Measurements from ENCODE around the gene PKNOX1.
"Not testable (repeated sequence)": the region's sequence is repeated elsewhere in the genome, so short reads cannot be mapped to it uniquely, and the experiment has no call there.

Gene PKNOX1

DNA sequence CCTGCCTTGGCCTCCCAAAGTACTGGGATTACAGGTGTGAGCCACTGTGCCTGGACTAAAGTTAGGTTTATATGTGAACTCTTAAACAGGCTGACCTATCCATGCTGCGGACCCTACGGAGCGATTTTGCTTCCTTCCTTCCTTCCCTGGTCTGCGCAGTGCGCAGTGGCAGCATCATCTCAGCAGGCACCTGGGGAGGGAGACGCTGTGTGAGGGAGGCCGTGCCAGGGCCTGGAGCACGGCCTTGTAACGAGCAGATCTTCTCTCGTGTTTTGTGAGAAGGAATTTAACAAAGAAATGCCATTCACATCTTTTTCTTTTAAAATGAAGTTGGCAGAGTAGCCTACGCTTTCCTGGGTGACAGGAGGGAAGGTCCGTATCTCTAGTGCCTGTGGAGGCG lies 45.8 kb downstream of the PKNOX1 start:
- no peak for DNase-seq (ENCODE audit: low read depth in 2 of 2)

DNA sequence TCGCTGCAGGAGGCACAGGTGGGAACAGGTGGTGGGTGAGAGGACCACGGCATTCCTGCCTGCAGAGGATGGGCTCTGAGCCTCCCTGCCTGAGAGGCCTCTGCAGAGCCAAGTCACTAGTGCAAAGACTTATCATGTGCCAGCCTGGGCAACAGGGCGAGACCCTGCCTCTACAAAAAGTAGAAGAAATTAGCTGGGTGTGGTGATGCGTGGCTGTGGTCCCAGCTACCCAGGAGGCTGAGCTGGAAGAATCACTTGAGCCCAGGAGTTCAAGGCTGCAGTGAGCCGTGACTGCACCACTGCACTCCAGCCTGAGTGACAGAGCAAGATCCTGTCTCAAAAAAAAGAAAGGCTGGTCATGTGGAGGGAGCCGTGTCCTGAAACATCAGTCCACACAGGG lies 46.4 kb downstream of the PKNOX1 start:
- DNase-seq (ENCODE audit: low read depth in 2 of 2), result no peak

DNA sequence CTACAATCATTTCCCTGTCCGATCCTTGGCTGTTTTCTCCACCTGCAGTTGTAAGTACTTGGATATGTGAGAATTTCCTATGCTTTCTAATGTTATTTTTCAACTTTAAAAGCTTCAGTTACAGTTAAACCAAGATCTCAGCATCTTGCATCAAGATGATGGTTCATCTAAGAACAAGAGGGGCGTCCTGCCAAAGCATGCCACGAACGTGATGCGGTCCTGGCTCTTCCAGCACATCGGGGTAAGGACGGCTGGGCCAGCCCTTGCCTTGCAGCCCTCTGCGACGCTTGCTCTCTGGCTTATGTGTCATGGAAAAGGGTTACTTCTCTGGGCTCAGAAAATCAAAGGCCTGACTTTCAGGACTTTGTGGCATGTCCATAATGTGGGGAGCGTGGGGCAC lies 46.8 kb downstream of the PKNOX1 start:
- DNase-seq (ENCODE audit: low read depth in 2 of 2), result no peak

DNA sequence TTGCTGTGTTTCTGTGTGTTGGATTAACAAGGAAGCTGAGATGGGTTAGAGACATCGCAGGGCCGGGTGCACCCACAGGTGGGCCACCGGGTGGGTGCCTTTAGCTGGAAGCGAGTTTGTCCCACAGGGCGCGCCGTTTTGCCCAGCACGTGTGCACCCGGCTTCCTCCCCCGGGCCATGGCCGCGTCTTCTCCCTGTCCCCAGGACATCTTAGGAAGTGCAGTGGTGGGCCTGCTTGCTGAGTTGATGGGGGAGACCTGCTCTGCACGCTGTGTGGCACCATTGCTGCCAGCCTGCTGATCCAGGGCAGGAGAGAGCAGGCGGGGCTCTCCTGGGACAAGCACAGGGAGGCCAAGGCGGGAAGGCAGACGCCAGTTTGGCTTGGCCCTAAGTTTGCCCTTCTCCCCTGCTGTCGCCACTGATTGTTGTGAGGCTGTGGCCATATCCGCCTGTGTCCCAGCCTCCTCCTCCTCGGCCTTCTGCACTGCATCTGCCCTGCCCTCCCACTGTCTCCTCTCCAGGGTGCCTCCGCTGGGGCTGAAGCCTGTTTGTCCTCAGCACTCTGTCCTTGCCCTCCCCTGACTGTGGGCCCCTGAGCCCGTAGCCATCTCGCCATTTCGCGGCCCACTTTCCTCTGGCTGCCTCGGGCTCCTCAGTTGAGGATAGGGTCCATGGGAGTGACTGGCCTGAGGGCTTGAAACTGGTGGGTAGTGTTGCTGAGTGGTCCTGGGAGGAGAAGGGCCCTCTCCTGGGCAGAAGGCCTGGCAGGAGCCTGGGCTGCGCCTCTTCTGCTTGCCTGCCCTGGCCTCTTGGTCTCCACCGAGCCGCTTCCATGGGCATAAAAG lies 47.6 kb downstream of the PKNOX1 start:
- no peak for DNase-seq (ENCODE audit: low read depth in 2 of 2)

DNA sequence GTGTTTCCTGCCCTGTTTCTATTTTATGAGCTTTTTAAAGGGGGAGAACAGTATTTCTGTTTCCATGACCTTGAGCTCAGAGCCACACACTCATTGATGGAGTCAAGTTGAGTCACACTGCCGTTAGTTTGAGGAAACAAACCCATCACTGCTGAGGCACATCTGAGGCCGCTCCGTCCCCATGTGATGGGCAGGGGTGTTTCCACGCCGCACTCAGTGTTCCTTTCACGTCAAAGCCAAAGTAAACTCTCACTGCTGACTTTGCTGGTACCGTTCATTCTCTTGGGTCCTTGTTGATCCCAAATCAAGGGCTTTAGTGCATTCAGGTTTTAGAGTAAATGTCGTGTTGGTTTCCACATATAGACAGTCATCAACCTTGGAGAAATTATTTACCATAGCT lies 48.8 kb downstream of the PKNOX1 start:
- no peak for DNase-seq (ENCODE audit: low read depth in 2 of 2)

DNA sequence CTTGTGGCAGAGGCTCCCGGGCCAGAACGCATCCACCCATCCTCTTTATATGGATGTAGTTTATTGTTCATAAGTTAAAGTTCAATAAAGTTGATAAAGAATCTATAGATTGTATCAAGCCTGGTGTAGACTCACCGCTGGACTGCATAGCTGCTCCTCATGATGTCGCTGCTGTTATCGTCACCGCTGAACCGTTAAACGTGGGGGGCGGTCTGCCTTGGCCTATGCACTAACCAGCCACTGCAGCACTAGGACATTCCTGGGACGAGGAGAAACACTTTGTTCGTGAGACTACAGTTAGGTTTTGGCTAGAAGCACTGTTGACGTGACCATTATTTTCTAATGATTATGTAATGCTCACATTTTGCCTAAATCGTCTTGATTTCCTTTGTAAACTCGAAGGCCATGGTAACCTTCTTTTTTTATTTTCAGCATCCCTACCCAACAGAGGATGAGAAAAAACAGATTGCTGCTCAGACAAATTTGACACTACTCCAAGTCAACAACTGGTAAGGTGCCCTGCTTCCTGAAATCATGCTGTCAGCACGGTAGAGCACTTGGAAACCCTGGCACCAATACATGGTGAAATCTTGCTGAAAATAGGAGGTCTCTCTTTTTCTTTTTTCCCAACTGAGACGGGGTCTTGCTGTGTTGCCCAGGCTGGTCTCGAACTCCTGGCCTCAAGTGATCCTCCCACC lies 50.2 kb downstream of the PKNOX1 start:
- no peak for DNase-seq (ENCODE audit: low read depth in 2 of 2)

DNA sequence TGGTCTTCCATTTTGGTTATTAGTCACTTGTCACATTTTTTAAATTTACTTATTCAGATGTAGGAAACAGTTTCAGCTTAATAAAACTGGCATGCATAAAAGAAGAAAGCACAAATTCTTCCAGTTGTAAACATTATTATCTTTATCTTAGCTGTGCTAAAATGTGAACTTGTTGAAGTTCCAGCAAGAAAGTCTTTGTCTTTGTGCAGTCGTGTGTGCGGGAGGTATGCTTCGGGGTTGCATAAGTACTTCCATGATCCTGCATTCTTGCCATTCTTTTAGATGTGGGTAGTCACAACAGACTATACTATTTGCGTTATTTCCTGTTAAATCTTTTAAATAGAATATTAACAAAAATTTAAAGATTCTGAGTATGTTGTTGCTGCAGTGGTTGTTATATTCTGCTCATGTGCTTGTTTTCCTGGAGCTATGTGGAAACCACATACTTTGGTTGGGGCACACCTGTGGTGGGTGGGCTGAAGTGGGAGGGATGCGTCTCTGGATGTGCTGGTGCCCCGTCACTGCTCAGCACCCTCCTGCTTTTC lies 51.3 kb downstream of the PKNOX1 start:
- DNase-seq (ENCODE audit: low read depth in 2 of 2), result no peak

DNA sequence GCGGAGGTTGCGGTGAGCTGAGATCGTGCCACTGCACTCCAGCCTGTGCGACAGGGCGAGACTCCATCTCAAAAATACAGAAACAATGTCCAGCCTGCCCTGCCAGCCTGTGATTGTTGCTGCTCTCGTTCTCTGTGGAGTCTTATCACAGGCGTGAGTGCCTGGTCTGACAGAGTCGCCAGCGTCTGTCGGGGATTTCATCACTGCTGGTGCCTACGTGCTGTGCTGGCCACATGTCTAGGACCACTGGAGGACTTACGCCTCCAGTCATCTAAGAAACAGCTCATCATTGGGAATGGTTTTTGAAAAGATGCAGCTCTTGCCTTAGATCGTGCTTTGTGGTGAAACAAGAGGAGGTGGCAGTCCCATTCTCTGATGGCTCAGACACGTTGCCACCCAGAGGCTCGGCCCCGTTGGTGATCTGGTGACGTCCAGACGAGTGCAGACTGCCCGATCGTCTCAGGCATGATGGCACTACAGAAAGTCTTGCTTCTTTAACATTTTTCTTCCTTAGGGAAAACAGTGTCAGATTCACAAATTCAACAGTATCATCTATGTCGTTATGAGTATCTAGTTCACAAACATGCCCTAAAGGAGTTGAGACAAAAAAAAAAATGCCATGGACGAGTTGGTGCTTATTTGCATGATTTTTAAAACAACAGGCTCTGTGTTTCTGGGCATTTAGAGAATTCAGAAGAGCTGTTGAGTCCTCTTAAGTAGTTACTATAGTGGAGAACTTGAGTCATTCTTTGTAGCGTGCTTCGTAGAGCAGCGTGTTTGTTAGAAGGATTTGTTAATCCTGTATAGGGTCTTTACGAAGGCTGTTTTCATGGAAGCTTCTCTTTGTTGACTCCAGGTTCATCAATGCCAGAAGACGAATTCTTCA lies 53.7 kb downstream of the PKNOX1 start:
- no peak for DNase-seq (ENCODE audit: low read depth in 2 of 2)

DNA sequence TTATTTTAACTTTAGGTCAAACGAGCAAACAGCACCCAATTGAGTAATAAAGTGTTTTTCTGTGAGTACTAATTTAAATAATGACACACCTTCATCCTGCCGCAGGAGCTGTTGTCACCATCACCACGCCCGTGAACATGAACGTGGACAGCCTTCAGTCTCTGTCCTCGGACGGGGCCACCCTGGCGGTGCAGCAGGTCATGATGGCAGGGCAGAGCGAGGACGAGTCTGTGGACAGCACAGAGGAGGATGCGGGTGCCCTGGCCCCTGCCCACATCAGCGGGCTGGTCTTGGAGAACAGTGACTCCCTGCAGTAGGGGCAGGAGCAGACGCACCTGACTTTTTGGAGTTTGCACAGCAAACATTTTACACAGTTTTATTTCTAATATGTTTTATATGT lies 55.4 kb downstream of the PKNOX1 start:
- no peak for DNase-seq (ENCODE audit: low read depth in 2 of 2)

DNA sequence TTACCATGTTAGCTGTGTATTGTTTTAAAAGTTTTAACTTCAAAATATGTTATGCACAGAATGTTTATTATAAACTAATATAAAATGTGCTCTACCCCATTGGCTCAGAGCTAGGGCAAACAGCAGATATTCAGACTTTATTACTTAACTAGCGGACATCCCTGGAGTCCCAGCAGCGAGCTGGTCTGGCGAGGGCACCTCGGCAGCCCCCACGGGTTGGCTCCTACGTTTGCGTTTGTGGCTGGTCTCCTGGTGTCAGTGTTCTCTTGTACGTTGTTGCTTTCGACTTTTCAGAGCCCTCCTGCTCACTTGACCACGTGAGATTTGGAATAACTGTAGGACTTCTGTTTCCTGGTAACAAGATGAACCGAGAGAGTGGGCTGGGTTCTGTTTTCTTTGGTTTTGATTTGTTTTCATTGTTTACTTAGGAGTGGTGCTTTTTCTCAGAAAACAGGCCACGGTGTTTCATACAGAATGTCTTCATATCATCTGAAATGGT lies 56.8 kb downstream of the PKNOX1 start:
- DNase-seq (ENCODE audit: low read depth in 2 of 2), result no peak

DNA sequence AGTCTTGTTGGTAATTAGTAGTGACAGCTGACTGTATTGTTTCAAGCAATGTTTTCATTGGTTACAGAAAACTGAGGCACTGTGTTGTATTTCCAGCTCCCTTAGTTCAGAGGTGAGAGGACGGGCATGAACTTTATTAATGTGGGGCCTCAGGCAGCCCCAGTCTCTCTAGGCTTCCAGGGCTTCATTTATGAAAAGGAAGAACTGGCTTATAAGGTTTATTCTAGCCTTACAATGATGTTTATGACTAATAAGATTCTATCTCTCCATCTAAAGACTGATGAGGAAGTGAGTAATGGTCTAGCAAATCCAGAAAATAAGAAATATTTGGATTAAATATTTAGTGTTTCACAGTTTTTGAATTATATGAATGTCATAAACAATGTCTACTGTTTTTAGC lies 59.7 kb downstream of the PKNOX1 start:
- no peak for DNase-seq (ENCODE audit: low read depth in 2 of 2)

DNA sequence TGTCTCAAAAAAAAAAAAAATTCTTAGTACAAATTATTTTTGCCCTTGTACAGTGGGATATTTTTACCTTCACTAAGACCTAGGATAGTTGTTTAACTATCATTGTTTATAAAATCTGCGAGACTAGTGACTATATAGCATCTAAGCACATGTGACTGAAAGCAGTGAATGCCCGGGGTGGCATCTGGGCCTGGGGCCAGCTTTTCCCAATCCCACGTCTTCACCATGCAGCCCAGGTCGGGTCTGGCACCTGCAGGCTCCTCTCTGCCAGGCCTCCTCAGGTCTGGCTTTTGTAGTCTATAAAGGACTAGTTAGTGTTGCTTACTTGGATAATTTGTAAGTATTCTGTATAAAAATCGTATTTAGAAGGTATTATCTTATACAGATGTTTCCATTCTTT lies 60.5 kb downstream of the PKNOX1 start:
- DNase-seq (ENCODE audit: low read depth in 2 of 2), result no peak

DNA sequence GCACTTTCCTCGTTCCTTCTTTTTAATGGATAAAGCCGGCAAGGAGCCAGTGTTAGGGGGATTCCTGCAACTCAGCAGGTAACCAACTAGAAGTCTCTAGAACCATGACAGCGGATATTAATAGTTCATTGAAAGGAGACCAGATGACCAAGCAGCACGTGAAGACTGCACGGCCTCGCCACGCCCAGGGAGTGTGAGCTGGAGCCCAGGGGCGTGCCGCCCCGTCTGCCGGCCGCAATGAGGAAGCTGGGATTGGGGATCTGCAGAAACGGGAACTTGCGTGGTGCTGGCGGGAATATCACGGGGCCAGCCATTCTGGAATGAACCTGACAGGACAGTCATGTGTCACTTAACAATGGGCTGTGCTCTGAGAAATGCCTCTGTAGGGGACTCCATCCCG lies 62.5 kb downstream of the PKNOX1 start:
- DNase-seq (ENCODE audit: low read depth in 2 of 2), result not testable (repeated sequence)

DNA sequence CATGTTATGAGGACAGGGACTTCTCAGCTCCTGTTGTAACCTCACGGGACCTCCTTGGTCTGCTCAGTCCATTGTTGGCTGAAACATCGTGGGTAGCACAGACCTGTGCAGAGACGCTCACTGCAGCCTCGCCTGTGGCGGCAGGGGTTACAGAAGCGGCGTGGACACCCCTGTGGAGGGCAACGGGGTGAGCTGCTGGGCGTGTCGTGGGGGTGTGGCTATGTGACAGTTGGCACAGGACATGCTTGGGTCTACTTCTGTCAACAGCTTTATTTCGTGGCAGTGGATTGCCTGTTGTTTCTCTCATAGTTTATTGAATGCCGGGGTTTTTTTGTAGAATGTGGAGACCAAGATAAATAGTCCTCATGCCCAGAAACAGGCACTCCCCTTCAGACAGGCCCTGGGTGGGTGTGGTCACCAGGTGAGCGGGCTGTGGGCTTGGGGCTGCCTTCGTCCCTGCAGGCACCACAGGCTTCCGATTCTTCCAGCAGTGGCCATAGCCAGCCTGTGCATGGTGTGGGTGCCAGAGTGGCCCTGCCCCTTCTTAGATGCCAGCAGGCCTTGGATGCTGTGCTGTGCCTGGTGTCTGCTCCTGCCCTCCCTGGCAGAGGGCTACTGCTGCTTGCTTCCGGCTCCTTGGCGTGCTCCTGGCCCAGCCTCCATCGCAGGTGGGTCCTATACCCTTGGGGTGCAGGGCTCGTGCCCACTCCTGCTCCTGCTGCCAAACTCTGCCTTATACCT lies 63.7 kb downstream of the PKNOX1 start:
- not testable (repeated sequence) for DNase-seq (ENCODE audit: low read depth in 2 of 2)

DNA sequence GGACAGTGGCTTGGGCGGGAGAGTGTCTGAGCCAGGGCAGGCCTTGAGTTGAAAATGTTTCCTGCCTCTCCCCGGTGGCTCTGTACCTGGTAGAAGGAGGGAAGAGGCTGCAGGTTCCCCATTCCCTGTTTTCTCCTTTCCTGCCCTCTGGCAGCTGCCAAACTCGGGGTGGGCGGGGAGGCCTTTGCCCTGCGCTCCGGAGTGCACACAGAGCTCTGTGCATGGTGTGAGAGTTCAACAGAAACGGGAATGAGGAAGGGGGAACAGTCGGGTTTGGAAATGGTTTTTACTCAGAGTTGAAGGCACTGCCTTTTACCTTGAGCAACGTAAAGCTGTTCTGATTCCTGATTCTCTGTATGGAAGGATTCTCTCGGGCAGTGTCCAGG lies 64.3 kb downstream of the PKNOX1 start:
- not testable (repeated sequence) for DNase-seq (ENCODE audit: low read depth in 2 of 2)

DNA sequence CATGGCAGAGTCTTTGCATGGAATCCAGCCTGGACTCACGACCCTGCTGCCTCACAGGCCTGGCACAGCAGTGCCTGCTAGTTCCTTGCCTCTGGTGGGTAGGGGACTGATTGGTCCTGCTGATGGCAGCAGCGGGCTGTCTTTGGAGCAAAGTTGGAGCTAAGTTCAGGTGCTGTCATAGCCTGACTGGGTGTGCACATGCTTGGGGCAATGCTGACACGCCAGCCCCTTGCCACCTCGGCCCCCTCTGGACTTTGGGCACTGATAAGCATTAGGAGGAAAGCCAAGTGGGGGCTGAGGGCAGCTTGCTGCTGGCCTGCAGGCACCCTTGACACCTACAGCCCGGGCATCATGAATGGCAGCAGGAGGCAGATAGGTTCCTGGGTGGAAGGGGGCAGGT lies 67.8 kb downstream of the PKNOX1 start:
- not testable (repeated sequence) for DNase-seq (ENCODE audit: low read depth in 2 of 2)

DNA sequence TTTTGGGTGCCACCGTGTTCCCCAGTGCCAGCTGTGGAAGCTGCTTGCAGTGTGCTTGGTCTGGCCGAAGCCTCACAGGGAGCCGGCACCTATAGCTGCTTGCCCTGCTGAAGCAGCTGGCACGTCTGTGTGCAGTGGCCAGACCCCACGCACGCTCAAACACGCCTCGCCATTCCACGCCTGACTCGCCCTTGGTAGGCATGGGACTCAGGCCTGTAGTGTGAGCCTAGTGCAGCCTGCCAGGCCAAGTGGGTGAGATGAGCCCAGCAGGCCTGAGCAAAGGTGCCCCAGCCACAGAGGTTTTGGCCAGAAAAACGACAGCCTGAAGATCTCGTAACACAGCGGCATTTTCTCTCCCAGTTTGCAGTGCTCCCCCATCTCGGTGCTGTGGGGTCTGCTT lies 68.9 kb downstream of the PKNOX1 start:
- DNase-seq (ENCODE audit: low read depth in 2 of 2), result not testable (repeated sequence)

DNA sequence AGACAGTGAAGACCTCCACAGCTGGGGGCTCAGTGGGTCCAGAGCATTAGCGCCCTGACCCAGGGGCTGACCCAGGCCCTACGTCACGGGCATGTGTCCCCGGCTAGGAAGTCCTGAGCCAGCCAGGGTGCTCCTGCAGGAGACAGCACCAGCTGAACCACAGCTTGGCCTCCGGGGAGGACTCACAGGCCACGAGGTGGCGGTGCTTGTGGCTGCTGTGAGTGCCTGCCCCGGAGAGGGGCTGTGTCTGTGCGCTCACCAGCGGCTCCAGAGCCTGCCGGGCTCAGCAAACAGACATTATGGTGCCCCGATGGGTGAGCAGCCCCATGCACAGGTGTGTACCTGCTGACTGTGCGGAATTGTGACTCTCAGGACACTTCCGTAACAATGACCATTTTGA lies 70.2 kb downstream of the PKNOX1 start:
- DNase-seq (ENCODE audit: low read depth in 2 of 2), result not testable (repeated sequence)

DNA sequence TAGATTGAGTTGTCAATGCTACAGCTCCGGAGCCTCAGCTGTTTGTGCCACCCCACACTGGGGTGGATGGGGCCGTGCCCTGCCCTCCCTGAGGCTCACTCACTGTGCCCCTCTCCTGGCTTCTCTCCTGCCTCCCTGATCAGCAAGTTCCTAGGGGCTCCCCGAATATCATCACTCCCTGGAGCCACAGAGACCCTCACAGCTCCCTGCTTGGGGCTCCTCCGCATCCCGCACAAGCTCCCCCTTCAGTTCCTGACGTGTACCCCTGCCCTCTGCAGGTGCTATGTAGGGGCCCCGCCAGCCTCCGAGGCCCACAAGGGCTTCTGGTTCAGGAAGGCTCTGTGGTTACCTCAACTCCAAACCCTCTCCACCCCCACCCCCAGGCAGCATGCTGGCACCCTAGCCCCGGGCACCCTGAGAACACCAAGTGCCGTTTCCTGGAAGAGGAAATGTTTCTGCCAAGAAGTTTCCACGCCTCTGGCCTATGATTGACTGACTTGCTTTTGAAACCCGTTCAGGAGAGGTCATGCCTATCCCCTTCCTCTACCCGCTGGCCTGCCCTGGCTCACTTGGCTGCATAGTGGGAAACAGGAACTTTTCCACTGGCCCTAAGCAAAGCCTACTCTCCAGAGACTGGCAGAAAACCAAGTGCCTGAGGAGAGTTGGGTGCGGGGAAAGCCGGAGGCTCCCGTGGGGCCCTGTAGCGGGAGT lies 71.0 kb downstream of the PKNOX1 start:
- DNase-seq (ENCODE audit: low read depth in 2 of 2), result not testable (repeated sequence)
